ENCODE measurements around the gene CD101.
A peak's percentile ranks its signal among the peaks of the same experiment; 100 is the strongest.

CD101 gene

GRCh38 chr1:116986421-116987255 is 14.9 kb upstream of the CD101 start:
- peak; percentile 51 for DNase-seq

GRCh38 chr1:116987256-116987555 is 14.4 kb upstream of the CD101 start:
- peak; percentile 80 for DNase-seq

GRCh38 chr1:116988248-116988647 is 13.3 kb upstream of the CD101 start:
- no peak for DNase-seq

- no peak for DNase-seq
Measured at GRCh38 chr1:116988908-116989307, 12.7 kb upstream of the CD101 start.

GRCh38 chr1:116989835-116990234 is 11.7 kb upstream of the CD101 start:
- DNase-seq: no peak

GRCh38 chr1:116990612-116991151 is 10.9 kb upstream of the CD101 start:
- DNase-seq: no peak

- DNase-seq: no peak
Measured at GRCh38 chr1:116991171-116991845, 10.3 kb upstream of the CD101 start.

- no peak for DNase-seq
Measured at GRCh38 chr1:116991918-116992317, 9.6 kb upstream of the CD101 start.

GRCh38 chr1:116993286-116993685 is 8.3 kb upstream of the CD101 start:
- no peak for DNase-seq

- no peak for DNase-seq
Measured at GRCh38 chr1:116994411-116994810, 7.1 kb upstream of the CD101 start.

- DNase-seq: no peak
Measured at GRCh38 chr1:116997066-116997465, 4.5 kb upstream of the CD101 start.

- no peak for DNase-seq
Measured at GRCh38 chr1:116997636-116998035, 3.9 kb upstream of the CD101 start.

- DNase-seq: no peak
Measured at GRCh38 chr1:116999596-116999995, 2.0 kb upstream of the CD101 start.

GRCh38 chr1:117000142-117000541 is 1.4 kb upstream of the CD101 start:
- no peak for DNase-seq

- DNase-seq: no peak
Measured at GRCh38 chr1:117003223-117003875, 1.8 kb downstream of the CD101 start.

GRCh38 chr1:117007719-117008013 is 6.1 kb downstream of the CD101 start:
- no peak for DNase-seq

GRCh38 chr1:117008656-117009055 is 7.1 kb downstream of the CD101 start:
- no peak for DNase-seq

GRCh38 chr1:117009132-117009531 is 7.6 kb downstream of the CD101 start:
- DNase-seq: no peak

- no peak for DNase-seq
Measured at GRCh38 chr1:117010310-117010969, 8.9 kb downstream of the CD101 start.

- DNase-seq: no peak
Measured at GRCh38 chr1:117011334-117011733, 9.8 kb downstream of the CD101 start.

- no peak for DNase-seq
Measured at GRCh38 chr1:117013309-117013858, 11.8 kb downstream of the CD101 start.

GRCh38 chr1:117014209-117014608 is 12.6 kb downstream of the CD101 start:
- peak; percentile 20 for DNase-seq

GRCh38 chr1:117015724-117016123 is 14.2 kb downstream of the CD101 start:
- no peak for DNase-seq

Data from activated naive CD4-positive, alpha-beta T cell treated with anti-CD3 and anti-CD28 coated beads, Interleukin-2, amount 50 U/mL, for 16 hours (primary cell).